ENCODE data around the gene SLX4IP. TPM values are rescaled to one million over a fixed set of nuclear protein-coding genes. Genes with fewer than 3 reads are reported as not detected.

Gene SLX4IP
- total and polyA plus RNA-seq, 2 donors (not counting 1 experiment from before 2014, with no cell fraction given): 2.0 to 8.1 TPM

- no peak overlapping the region for H3K27ac ChIP-seq (ENCODE audit: low read length in 2 of 2)
- Mint-ChIP-seq H3K4me3 (no peak overlapping the region), H3K27me3 (no peaks in the 10 kb centered on the region), H3K9me3 (ENCODE audit: insufficient read depth) (no peaks in the 10 kb centered on the region), H3K4me1 (peaks cover 11% of the 10 kb centered on the region), H3K27ac (no peak overlapping the region)
- CTCF ChIA-PET: no interaction called here
- H3K9ac ChIP-seq (ENCODE audit: low read length): no peak overlapping the region
- H3K9me3 ChIP-seq (ENCODE audit: control extremely low read depth in 1 of 3, control insufficient read depth in 2 of 3, insufficient read depth in 1 of 3, low read length in 2 of 3): no peaks in the 10 kb centered on the region
- DNase-seq: no peak
- WGBS (ENCODE audit: insufficient coverage): no CpG with 5 or more reads among the region's 1 CpG
- no peaks in the 10 kb centered on the region for H3K27me3 ChIP-seq (replicated peaks in 1 of 4; ENCODE audit: control extremely low read depth in 1 of 4, control insufficient read depth in 3 of 4, insufficient read depth in 4 of 4, low read length in 3 of 4)
- H4K20me1 ChIP-seq (ENCODE audit: control insufficient read depth, insufficient read depth, low read length, poor library complexity, severe bottlenecking): peaks cover 5% of the 10 kb centered on the region
- H3K4me2 ChIP-seq (replicated peaks; ENCODE audit: low read depth, low read length, poor library complexity, severe bottlenecking): no peak overlapping the region
- peaks cover 2% of the 10 kb centered on the region for H3K79me2 ChIP-seq (ENCODE audit: control insufficient read depth, insufficient read depth, low read length)
- no peak for ATAC-seq (ENCODE audit: low read depth)
- H3K36me3 ChIP-seq (replicated peaks in 1 of 2; ENCODE audit: control extremely low read depth in 1 of 2, control insufficient read depth in 1 of 2, extremely low read depth in 1 of 2, insufficient read depth in 2 of 2, low read length in 1 of 2): no peaks in the 10 kb centered on the region
- H3K4me1 ChIP-seq (ENCODE audit: control insufficient read depth in 2 of 2, insufficient read depth in 2 of 2, low read length in 2 of 2): no peaks in the 10 kb centered on the region
- H3K4me3 ChIP-seq (ENCODE audit: control extremely low read depth in 1 of 5, extremely low read depth in 1 of 5, insufficient read depth in 1 of 5, low read depth in 2 of 5, low read length in 4 of 5): no peak overlapping the region
- TF ChIP-seq EZH2 (IDR thresholded peaks at IDR 0.05; ENCODE audit: borderline replicate concordance, insufficient read depth, low read depth, low read length, poor library complexity, severe bottlenecking): no peak
- TF ChIP-seq CTCF (IDR thresholded peaks at IDR 0.05): no peak
- H2AFZ ChIP-seq (ENCODE audit: insufficient read depth, low read depth, low read length, poor library complexity, severe bottlenecking): no peak overlapping the region
- intact Hi-C loops (cut with micrococcal nuclease): no loop called here
- POLR2A ChIA-PET: no interaction called here
Observed at GRCh38 chr20:10521836-10522235, 86.7 kb downstream of the SLX4IP start.

GRCh38 chr20:10522328-10522727 lies 87.2 kb downstream of the SLX4IP start:
- intact Hi-C loops (cut with micrococcal nuclease): no loop called here
- DNase-seq: no peak
- H2AFZ ChIP-seq (ENCODE audit: insufficient read depth, low read depth, low read length, poor library complexity, severe bottlenecking): no peak overlapping the region
- POLR2A ChIA-PET: no interaction called here
- TF ChIP-seq CTCF (IDR thresholded peaks at IDR 0.05): no peak
- TF ChIP-seq EZH2 (IDR thresholded peaks at IDR 0.05; ENCODE audit: borderline replicate concordance, insufficient read depth, low read depth, low read length, poor library complexity, severe bottlenecking): no peak
- peaks cover 2% of the 10 kb centered on the region for H3K79me2 ChIP-seq (ENCODE audit: control insufficient read depth, insufficient read depth, low read length)
- H3K36me3 ChIP-seq (replicated peaks in 1 of 2; ENCODE audit: control extremely low read depth in 1 of 2, control insufficient read depth in 1 of 2, extremely low read depth in 1 of 2, insufficient read depth in 2 of 2, low read length in 1 of 2): no peaks in the 10 kb centered on the region
- H4K20me1 ChIP-seq (ENCODE audit: control insufficient read depth, insufficient read depth, low read length, poor library complexity, severe bottlenecking): peaks cover 5% of the 10 kb centered on the region
- CTCF ChIA-PET: no interaction called here
- no peaks in the 10 kb centered on the region for H3K27me3 ChIP-seq (replicated peaks in 1 of 4; ENCODE audit: control extremely low read depth in 1 of 4, control insufficient read depth in 3 of 4, insufficient read depth in 4 of 4, low read length in 3 of 4)
- no peak overlapping the region for H3K4me3 Mint-ChIP-seq
- H3K4me3 ChIP-seq (ENCODE audit: control extremely low read depth in 1 of 5, extremely low read depth in 1 of 5, insufficient read depth in 1 of 5, low read depth in 2 of 5, low read length in 4 of 5): no peak overlapping the region
- H3K9me3 Mint-ChIP-seq (ENCODE audit: insufficient read depth): no peaks in the 10 kb centered on the region
- no peaks in the 10 kb centered on the region for H3K9me3 ChIP-seq (ENCODE audit: control extremely low read depth in 1 of 3, control insufficient read depth in 2 of 3, insufficient read depth in 1 of 3, low read length in 2 of 3)
- no peak for ATAC-seq (ENCODE audit: low read depth)
- WGBS (ENCODE audit: insufficient coverage): 90% methylated on average over 5 of the region's 8 CpGs
- no peak overlapping the region for H3K4me2 ChIP-seq (replicated peaks; ENCODE audit: low read depth, low read length, poor library complexity, severe bottlenecking)
- no peaks in the 10 kb centered on the region for H3K27me3 Mint-ChIP-seq
- H3K4me1 ChIP-seq (ENCODE audit: control insufficient read depth in 2 of 2, insufficient read depth in 2 of 2, low read length in 2 of 2): no peaks in the 10 kb centered on the region
- H3K9ac ChIP-seq (ENCODE audit: low read length): no peak overlapping the region
- no peak overlapping the region for H3K27ac ChIP-seq (ENCODE audit: low read length in 2 of 2)
- peaks cover 11% of the 10 kb centered on the region for H3K4me1 Mint-ChIP-seq
- H3K27ac Mint-ChIP-seq: no peak overlapping the region

All from B cell (primary cell).